ENCODE data around the gene CRLF1. TPM values are rescaled to one million over a fixed set of nuclear protein-coding genes. Genes with fewer than 3 reads are reported as not detected.

Gene CRLF1
- total RNA-seq, 1 donor from 2014 or later: 0.58 TPM

- peak within 1 kb of the TSS; percentile 28 for H3K4me3 ChIP-seq (ENCODE audit: low read depth, low read length)
- TF ChIP-seq CTCF (conservative IDR thresholded peaks at IDR 0.05; ENCODE audit: low read depth, low read length): no peak
- DNase-seq (ENCODE audit: low read depth): no peak
Observed at GRCh38 chr19:18612772-18613588, 6.4 kb upstream of the CRLF1 start, which contains the start of gene TMEM59L. TMEM59L (plus strand) TSS chr19:18612870; CDS start chr19:18612959, 89 bp downstream.

DNA sequence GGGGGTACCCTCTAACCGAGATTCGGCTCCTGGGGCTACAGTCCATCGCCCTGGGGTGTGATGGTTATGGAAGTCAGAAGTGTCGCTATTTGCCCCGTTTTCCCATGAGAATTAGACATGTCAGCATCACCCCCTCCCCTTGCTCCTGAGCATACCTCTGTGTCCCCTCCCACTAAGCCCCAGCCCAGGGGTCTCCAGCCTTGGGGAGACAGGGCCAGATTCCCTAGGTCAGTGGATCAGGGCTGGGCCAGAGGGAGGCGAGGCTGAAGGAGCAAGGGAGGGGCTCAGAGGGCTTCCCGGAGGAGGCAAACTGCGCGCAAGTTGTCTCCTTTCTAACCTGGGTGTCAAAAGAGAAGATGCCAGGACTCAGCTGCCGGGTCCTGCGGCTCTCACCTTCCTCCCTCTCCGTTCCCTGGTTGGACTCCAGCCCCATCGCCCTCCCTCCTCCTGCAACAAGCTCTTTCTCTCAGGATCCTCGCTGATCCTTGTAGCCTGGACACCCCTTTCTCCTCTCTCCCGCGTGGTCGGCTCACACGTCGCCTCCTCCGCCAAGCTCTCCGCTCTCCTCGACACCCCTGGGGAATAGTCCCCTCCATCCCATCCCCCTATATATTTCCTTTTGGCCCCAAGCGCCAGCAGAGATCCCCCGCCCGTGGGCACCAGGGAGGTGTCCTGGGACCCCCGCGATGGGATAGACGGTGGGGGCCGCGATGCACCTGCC lies 5.6 kb upstream of the CRLF1 start:
- TF ChIP-seq CTCF (conservative IDR thresholded peaks at IDR 0.05; ENCODE audit: low read depth, low read length): no peak
- DNase-seq (ENCODE audit: low read depth): no peak
- peak overlapping the region; percentile 28 for H3K4me3 ChIP-seq (ENCODE audit: low read depth, low read length)

GRCh38 chr19:18611327-18612050 lies 4.9 kb upstream of the CRLF1 start:
- no peak for DNase-seq (ENCODE audit: low read depth)
- TF ChIP-seq CTCF (conservative IDR thresholded peaks at IDR 0.05; ENCODE audit: low read depth, low read length): no peak

GRCh38 chr19:18610556-18611326 lies 4.1 kb upstream of the CRLF1 start:
- TF ChIP-seq CTCF (conservative IDR thresholded peaks at IDR 0.05; ENCODE audit: low read depth, low read length): no peak
- DNase-seq (ENCODE audit: low read depth): no peak
- H3K4me3 ChIP-seq (ENCODE audit: low read depth, low read length): no peak overlapping the region

More at GRCh38 chr19:18611327-18612050, 4.9 kb upstream of the CRLF1 start:
- no peak overlapping the region for H3K4me3 ChIP-seq (ENCODE audit: low read depth, low read length)

- H3K4me3 ChIP-seq (ENCODE audit: low read depth, low read length): no peak overlapping the region
- no peak for DNase-seq (ENCODE audit: low read depth)
- TF ChIP-seq CTCF (conservative IDR thresholded peaks at IDR 0.05; ENCODE audit: low read depth, low read length): no peak
Observed at GRCh38 chr19:18610245-18610555, 3.6 kb upstream of the CRLF1 start.

DNA sequence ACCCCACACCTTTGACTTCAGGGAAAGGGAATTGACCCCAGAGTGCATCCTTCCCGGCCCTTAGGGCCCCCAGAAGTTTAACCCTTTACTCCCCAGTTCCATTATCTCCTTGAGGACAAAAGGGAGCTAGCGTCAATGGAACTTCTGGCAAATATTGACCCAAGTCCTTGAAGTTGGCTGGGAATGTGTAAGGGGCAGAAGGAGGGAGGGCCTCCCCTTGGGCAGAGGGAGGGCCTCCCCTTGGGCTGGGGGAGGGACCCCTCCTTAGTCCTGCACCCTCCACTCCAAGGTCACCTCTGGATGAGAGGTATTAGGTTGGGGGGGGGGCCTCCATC lies 3.1 kb upstream of the CRLF1 start:
- no peak for DNase-seq (ENCODE audit: low read depth)
- TF ChIP-seq CTCF (conservative IDR thresholded peaks at IDR 0.05; ENCODE audit: low read depth, low read length): no peak
- H3K4me3 ChIP-seq (ENCODE audit: low read depth, low read length): no peak overlapping the region

Data from epithelial cell of proximal tubule (primary cell).